Activated CD4-positive, alpha-beta T cell treated with anti-CD3 and anti-CD28 coated beads, Interleukin-2, amount 50 U/mL, for 48 hours (primary cell): ENCODE data around the gene PASK.

ENCODE experiments used
- DNase-seq, 2 experiments: peaks; one replicate each; pipeline ENCODE4 v3.0.0-alpha.2; 2020

Gene PASK

DNA sequence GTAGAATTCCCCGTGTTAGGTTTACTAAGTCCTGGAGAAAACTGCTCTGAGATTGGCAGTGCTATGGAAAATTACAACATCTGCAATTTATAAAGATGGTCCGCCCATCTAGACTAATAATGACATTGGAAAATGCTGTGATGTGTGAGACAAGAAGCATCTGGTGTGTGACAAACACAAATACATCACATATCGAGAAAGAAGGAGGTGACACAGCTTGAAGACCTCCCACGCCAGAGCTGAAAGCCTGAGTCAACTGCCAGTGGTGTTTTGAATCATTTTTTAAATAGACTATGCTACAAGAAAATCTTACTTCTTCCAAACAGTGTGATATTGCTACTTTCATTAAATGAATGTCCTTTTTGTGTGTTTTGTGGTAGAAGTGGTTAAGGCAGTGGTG is 30.6 kb upstream of the PASK start:
- peak; percentile 44 to 61 for DNase-seq

DNA sequence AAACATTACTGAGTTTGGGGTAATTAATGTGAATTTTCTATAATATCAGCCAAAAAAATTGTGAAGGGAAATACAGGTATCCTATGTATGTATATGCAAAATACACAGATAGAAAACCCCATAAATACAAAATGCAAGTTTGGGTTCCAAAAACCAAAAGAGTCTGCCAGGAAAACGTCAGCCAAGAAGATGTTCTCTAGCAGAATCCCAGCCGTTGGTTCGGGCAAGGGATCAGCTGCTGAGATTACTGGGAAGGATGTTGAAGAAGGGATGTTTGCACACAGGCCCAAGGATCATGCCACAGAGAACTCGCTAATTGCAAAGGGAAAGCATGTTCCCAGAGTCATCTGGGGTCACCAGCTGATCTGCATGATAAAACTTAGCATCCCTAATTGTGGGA is 29.7 kb upstream of the PASK start:
- DNase-seq = no peak

DNA sequence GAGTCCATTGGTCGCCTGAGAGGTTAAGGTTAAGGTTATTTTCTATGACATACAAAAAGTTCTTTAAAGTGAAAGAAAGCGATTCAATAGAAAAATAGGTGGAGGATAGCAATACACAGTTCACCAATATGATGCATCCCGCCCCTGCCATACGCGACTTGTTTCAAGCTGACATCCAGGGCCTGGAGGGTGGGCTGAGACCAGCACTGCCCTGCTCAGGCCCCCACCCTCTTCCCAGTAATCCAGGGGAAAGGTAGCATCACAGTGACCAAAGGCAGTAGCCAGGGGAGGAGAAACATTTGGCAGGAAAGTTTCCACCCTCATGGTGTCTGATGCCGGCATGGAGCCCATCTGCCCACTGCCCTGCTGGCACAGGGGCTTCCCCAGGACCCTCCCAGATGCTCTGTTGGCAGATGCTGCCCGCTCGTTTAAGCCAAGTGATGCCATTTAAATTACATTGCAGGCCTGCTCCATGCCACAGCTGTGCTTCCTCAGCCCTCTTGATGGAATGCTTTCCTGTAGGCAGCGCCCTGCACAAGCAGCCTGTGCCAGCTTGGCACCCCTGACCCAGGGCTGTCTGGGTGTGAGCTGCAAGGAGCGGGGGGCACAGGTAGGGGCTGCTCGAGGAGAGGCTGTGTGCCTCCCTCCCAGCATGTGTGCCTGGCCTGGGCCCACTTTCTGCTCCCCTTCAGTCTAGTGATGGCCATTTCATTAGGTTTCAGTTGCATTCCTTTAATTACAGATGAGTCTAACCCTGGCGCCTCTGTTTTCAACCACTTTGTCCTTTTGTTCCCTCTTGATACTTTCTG is 28.5 kb upstream of the PASK start:
- no peak for DNase-seq

DNA sequence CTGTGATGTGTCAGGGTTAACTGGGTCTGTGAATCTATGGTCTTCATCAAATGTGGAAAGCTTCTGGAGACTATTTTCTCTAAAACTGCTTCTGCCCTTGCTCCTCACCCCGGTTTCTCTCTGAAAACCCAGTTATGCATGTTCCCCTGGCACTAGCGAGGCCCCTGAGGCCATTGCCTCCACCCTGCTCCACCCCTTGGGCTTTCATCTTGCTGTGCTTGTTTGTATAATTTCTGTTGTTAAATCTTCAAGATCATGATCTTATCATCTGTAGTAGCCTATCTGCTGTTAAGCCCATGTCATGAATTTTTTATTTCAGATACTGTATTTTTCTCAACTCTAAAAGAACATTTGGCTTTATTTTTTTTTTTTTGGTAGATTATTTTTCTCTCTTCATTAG is 24.3 kb upstream of the PASK start:
- no peak for DNase-seq

DNA sequence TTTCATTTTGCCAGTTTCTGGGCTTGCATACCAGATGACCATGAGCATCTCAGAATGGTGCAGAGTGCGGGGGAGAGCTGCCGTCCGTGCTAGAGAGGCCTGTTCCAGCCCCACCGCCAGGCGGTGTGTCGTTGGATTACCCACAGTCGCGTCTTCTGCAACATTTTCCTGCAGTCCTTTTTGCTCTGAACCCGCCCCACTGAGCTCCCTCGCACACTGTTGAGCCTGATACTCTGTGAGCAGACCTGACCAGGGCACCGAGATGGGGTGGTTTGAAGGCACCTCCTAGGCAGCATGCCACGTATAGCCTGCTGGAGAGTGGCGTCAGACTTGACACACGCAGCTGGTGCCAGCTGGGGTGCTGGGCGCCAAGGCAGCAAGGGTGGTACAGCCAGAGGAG is 19.1 kb upstream of the PASK start:
- DNase-seq = no peak

DNA sequence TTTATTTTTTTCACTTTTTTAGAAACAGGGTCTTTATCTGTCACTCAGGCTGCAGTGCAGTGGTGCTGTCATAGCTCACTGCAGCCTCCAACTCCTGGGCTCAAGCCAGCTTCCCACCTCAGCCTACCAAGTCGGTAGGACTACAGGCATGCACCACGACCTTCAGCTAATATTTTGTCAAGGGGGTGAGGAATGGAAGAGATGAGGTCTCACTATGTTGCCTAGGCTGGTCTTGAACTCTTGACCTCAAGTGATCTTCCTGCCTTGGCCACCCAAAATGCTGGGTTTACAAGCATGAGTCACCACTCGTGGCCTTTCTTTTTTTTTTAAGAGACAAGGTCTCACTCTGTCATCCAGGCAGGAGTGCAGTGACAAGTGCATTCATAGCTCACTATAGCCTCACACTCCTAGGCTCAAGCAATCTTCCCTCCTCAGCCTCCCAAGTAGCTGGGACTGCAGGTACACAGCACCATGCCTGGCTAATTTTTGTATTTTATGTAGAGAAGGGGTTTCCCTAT is 14.4 kb upstream of the PASK start:
- no peak for DNase-seq

DNA sequence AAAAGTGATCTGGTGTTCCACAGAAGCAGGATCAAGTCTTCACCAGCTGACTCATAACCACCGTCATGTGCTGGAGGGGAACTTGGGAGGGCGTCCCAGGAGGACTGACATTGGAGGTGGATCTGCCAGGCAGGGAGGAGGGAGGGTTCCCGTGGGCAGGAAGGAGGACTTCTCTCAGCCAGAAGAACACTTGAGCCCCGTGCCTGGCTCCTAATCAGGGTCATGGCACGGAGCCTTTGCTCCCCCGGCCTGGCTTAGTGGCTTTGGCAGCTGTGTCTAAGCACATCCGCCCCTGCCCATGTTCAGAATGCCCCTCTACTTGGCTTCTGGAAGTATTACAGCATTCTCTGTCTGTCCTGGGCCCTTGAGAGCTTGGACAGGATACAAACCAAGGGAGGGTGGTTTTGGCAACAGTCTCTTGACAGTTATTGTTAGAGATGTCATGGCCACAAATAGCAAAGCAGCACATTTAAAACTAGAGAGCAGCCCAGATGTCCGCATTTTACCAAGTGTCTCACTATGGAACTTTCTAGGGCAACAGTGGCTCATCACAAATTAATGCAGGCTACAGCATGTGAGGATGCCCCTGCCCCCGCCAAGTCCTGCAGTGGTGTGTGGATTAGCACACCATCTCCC is 12.5 kb upstream of the PASK start:
- no peak for DNase-seq

DNA sequence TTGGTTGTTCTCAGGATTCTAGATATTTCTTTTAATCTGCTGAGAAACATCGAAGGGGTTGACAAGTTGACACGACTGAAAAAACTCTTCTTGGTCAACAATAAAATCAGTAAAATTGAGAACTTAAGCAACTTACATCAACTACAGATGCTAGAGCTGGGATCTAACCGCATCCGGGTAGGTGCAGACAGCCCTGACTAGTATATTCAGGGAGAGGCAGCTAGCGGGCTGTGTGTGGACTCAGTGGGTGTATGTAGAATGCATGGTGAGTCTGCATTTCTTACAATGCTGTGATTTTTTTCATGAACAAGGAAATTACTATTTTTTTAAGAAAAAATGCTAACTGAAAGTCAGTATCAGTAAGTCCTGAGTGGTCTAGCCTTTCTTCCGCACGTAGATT is 11.0 kb upstream of the PASK start:
- DNase-seq = no peak

DNA sequence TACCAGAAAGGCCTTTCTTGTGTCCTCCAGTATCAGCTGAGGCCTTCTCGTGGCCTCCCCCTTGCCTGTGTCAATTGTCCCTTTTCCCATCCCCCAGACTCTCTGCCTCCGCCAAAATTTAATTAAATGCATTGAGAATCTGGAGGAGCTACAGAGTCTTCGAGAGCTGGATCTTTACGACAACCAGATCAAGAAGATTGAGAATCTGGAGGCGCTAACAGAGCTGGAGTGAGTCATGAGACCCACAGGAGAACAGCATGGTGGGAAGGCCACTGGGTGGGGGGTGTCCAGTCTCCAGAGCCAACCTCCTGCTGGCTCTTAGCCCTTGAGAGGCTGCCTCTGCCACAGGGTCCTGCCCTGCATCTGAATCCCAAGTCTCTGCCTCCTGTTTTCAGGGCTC is 9.8 kb upstream of the PASK start:
- no peak for DNase-seq

DNA sequence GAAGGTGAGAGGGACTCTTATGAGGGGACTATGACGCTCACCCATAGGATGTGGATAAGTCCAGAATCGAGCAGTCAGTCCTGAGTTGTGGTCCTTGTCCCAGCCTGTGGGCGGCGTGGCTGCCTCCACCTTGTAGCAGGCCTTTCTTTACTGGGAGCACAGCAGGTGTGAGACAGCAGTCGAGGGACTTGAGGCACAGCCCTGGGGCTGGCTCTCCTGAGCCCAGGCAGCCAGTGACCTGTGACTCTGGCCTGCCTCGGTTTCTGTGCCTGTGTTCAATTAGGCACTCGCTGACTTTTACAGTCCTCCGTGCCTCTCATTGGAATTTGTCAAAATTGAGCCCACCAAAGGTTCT is 9.3 kb upstream of the PASK start:
- no peak for DNase-seq

DNA sequence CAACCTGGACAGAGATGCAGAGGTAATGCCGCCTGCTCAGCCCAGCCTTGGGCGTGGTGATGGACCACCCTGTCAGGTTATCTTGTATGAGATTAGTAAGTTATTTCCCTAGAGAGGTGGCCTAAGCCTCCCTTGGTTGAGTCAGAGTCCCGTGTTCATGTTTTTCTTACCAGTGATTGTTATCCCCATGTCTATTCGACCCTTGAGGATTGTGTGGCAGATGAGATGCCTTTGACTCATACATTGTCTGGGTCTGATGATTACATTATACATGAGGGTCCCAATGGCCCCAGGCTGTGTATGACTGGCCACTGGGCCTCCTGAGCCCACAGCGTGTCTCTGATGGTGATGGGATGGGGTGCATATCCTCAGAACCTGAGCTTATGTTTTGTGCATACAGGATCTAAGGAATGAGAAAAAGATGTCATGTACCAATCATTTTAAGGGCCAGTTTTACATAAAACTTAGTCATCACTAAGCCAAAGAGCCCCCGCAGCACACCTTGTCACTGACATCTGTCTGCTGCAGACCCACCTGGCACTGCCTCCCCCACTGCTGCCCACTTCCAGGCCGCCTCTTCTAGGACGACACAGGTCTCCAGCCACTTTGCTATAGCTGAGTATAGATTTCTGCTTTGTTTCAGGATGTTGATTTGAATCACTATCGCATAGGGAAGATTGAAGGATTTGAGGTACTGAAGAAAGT is 8.7 kb upstream of the PASK start:
- DNase-seq = no peak

DNA sequence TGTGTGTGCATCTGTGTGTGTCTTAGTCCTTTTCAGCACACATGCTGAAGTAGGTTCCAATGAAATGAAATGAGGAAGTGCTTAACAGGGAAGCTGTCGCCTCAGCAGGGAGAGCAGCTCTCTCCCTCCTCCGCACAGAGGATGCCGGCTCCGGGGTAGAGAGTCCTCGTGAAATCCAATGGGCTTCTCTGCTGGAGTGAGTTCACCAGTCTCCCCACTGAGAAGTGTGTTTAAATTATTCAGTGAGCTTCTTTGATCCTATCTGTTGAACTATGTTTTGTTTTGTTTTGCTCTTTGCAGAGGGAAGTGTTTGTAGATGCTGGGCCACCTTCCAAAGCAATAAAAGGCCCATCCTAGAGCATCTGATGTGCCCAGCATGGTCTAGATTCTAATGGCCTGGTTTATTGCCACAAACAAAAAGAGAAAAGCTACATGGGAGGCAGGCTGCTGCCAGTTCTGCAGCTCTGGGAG is 7.7 kb upstream of the PASK start:
- no peak for DNase-seq

DNA sequence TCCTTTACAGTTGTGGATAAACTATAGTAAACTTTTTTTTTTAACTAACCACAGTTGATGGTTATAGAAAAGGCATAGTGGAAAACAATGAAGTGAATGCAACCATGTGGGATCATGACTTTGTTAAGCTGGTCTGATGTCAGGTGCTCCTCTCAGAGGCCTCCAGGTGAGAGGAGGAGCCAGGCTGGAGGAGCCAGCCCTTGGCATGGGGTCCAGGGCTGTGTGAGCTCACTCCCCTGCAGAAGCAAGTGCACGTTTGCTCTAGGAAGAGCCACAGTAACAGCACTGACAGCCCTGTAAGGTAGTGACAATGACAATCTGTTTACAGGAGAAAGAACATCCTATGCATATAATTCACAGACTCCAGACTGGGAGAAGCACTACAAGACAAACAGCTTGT is 6.7 kb upstream of the PASK start:
- DNase-seq = no peak

DNA sequence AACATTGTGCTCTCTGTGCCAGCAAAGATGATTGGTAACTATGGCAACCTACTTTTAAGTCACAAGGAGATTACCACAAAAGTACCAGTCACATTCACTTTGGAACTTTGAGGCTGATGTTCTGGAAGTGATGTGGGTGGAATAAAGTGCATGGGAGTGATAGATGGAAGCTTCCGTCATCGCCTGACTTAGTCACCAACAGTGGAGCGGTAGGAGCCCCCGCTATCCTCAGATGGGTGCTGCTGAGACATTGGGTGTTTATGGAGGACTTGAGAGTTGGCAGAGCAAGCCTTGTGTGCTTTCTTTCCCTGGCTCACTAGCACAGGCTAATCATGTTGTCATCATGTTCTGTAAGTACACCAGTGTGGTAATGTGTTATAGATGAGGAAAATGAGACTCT is 5.6 kb upstream of the PASK start:
- DNase-seq = peak; percentile 44 to 64

DNA sequence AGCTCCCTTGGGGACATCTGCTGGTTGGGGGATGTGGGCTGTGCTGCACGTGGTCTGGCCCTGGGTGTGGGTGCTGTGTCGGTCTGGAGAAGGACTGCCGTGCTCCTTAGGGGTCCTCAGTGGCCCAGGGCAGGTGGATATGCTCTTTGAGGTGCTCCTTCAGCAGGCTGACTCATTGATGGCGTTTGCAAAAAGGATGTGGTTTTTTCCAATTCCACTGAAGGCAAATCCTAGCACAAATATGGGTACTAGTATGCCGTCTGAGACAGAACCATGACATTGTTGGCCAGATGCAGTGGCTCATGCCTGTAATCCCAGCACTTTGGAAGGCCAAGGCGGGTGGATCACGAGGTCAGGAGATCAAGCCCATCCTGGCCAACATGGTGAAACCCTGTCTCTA is 4.3 kb upstream of the PASK start:
- peak in 1 of 2 experiments; percentile 28 for DNase-seq

DNA sequence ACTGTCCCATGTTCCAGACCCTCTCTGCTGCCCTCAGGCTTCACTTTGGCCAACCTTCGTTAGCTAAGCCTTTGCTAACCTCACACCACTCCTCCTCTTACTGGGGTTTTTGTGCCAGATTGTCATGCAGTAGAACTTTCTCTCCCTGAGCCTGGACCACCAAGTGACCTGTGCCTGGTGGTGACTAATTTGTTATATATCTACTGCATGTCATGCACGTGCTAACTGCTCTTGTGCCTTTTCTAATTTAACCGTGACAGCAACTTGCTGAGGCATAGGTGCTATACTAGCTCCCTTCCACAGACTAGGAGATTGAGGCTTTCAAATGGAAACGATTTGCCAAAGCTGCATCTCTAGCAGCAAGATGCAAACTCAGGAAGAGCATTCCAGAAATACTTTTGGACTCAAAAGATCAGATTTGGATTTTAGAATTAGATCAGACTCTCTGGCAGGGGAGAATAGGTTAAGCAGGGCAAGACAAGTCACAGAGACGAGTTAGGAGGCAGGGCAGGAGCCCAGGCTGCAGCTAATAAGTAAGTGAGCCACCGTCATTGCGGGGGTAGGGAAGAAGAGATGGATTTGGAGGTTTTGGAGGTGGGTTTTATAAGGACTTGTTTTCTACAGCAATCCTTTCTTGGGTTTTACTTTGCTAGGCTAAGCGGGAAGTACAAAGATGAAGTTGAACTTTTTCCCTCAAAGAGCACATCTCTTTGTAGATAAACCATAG is 2.8 kb upstream of the PASK start:
- DNase-seq = no peak

DNA sequence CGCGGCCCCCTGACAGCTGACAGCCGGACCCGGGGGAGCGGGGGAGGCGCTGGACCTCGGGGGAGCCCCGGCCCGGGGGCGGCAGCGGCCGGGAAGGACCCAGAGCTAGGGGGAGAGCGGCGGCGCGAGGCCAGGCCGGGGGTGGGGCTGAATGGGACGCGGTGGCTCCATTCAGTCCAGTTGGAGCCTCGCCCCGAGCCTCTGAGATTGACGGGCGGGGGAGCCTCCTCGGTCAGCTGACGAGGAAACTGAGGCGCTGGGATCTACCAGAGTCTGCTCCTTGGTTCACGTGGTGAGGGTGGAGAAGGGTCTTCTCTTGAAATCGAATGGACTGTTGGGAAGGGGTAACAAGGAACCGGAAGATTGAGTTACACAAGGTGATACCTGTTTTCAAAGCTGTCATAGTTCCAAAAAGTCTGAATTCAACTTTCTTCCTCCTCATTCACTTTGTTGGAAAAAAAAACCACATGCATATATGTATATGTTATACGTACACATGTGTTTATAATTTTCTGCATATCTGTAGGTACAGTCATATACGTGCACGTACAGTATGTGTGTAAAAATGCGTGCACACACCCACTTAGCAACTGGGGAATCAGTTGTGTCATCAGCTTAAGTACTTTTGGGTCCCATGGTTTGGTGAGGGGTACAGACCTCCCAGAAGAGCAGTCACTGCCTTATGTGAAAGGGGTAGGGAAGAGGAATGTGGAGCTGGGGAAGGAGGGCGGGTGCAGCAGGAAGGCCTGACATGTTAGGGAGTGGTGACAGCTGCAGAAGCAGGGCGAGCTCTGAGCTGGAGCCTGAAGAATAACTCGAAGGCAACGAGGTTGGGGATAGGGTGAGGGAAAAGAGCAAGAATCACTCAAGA is 1.6 kb upstream of the PASK start:
- no peak for DNase-seq

DNA sequence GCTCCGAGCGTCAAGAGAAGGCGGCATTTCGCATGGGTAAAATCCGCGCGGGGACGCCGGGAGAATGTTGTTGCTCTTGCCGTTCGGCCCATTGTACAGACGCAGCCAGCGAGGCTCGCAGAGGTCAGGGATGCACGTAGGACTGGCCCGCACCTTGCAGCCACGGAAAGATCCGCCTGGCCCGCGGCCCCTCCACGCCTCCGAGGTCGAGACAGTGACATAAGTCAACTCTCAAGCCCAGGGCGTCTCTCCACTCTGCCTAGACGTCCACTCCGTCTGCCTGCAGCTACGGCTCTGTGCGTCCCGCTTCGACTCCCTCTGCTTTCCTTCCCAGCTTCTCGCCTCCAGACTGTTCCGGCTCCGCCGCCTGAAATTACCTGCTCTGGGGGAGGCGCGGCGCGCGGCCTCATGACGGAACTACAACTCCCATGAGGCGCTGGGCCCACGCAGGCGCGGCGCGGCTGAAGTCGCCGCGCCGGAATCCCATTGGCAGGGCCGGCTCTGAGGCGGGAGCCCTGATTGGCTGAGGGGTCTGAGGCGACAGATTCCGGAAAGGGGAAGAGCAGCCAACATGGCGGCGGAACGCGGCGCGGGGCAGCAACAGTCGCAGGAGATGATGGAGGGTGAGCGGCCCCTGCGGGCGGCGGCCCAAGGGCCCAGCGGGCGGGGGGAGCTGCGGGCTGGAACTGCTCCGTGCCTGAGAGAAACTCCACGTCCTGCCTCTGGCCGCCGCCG is 820 bp upstream of the PASK start, which contains the start of gene PPP1R7:
TSS of gene PPP1R7 (plus strand) at position 543 of the 735 bp plus-strand sequence. CDS start at position 572, 29 bp downstream.
- DNase-seq = peak; percentile 92 to 95

DNA sequence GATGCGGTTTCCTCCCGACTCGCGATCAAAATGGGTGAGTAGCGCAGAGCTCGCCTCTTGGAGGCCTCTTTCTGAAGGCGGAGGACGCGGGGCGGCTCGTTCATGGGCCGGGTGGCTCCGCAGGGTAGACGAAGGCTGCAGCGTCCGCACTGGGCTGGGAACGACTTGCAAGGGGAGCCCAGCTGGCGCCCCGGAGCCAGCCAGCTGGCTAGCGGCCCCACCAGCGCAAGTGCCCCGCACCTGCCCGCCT is 328 bp upstream of the PASK start:
- no peak for DNase-seq

DNA sequence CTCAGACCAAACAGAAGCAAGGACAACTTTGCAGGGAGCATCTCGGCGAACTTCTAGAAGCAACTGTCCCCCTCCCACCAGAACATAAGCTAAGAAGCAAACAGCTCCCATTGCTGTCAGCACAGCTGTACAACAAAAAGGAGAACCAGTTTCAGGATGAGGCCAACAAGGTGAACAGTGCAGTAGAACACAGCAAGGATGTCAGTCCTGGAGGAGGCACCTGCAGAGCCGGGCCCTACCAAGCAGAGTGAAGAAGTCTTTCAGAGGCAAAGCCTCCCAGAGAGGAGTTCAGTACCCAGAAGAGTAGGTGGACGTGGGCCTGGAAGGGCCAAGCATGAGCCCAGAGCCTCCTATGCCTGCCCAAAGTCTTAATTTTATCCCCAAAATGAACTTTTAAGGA is 1.0 kb downstream of the PASK start:
- no peak for DNase-seq

DNA sequence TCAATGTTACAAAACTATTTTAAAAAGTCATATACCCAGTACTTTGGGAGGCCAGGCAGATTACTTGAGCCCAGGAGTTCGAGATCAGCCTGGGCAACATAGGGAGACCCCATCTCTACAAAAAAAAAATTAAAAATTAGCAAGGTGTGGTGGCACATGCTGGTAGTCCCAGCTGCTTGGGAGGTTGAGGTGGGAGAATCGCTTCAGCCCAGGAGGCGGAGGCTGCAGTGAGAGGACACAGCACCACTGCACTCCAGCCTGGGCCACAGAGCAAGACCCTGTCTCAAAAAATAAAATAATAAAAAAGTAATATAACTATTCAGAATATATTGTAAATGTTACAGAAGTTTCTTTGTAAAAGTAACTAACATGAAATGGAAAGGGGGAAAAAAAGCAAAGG is 1.9 kb downstream of the PASK start:
- no peak for DNase-seq

DNA sequence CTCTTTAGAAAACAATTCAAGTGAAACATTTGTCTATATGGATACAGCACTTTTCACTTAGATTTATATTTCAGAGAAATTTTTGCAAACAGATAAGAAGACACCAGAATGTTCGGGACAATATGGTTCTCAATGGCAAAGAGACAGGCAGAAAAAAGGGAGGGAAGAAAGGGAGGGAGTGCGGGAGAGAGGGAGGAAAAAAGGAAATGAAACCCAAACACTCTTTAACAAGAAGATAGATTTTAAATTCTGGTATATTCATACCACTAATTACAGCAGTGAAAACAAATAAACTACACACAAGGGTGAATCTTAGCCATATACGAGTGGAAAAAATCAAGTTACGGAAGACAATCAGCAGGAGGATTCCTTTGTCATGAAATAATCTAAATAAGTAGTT is 3.0 kb downstream of the PASK start:
- DNase-seq = no peak
